Progenitor cell of endocrine pancreas (in vitro differentiated cells): Measurements from ENCODE around the gene EVA1C. TPM values are rescaled to one million over a fixed set of nuclear protein-coding genes. Genes with fewer than 3 reads are reported as not detected.

ENCODE experiments used
- DNase-seq: peaks from one replicate; pipeline ENCODE4 v3.0.0; 2021; ENCODE audit warnings: low spot score; ENCODE audit not compliant: unreplicated experiment
- H3K27ac Mint-ChIP-seq: 2 replicates; pipeline ENCODE4 v1.8.0; 2021; ENCODE audit warnings: mild to moderate bottlenecking, moderate library complexity, mixed read lengths
- H3K27me3 Mint-ChIP-seq: 2 replicates; pipeline ENCODE4 v1.8.0; 2021; ENCODE audit warnings: mixed read lengths
- H3K36me3 Mint-ChIP-seq: 2 replicates; pipeline ENCODE4 v1.8.0; 2022; ENCODE audit warnings: mixed read lengths; ENCODE audit not compliant: insufficient read depth
- H3K4me1 Mint-ChIP-seq: 2 replicates; pipeline ENCODE4 v1.8.0; 2021; ENCODE audit warnings: low read depth, mixed read lengths
- H3K4me3 Mint-ChIP-seq: 2 replicates; pipeline ENCODE4 v1.8.0; 2021; ENCODE audit warnings: low read depth, mild to moderate bottlenecking, moderate library complexity, mixed read lengths
- H3K9me3 Mint-ChIP-seq: 2 replicates; pipeline ENCODE4 v1.8.0; 2021; ENCODE audit warnings: low read depth, mixed read lengths
- CTCF ChIP-seq: fragments of 200-600 bp; sonication (generic); IDR thresholded peaks from one replicate; pipeline ENCODE4 v1.5.0; 2021; ENCODE audit warnings: antibody characterized with exemption, mild to moderate bottlenecking; ENCODE audit not compliant: unreplicated experiment
- total RNA-seq: library from RNA; stranded (reverse); gene quantifications from 2 replicates; pipeline ENCODE4 v1.2.1, GENCODE V29; 2021

EVA1C gene
- total RNA-seq, 1 donor from 2014 or later, result not detected

DNA sequence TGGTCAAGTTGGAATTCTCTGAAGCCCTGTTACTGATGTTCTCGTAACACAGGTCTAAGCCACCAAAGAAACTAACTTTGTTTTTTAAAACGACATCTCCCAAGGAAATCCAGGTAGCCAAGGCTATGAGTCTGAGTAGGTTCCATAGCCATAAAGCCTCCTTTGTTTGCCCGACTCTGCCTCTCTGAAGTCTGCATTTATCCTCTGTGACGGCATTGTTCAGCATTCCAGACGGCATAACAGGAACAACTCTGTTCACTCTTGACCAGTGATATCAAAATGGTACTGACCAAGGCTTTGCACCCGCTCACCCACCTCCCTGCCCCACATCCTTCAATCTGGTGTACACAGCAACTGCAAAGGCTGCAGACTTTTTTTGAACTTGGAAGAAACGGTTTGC lies 34.5 kb upstream of the EVA1C start:
- Mint-ChIP-seq H3K36me3 (peaks cover 11% of the 10 kb centered on the region), H3K4me1 (peaks cover 5% of the 10 kb centered on the region), H3K27ac (peak overlapping the region; percentile 23), H3K9me3 (no peaks in the 10 kb centered on the region), H3K4me3 (no peak overlapping the region), H3K27me3 (no peaks in the 10 kb centered on the region)
- no peak for TF ChIP-seq CTCF
- DNase-seq, result no peak

- no peak for DNase-seq
- Mint-ChIP-seq H3K27ac (peak overlapping the region; percentile 23), H3K36me3 (peaks cover 11% of the 10 kb centered on the region), H3K9me3 (no peaks in the 10 kb centered on the region), H3K4me3 (no peak overlapping the region), H3K4me1 (peaks cover 5% of the 10 kb centered on the region), H3K27me3 (no peaks in the 10 kb centered on the region)
- no peak for TF ChIP-seq CTCF
These were observed 33.5 kb upstream of the EVA1C start for GRCh38 chr21:32378956-32379355.

DNA sequence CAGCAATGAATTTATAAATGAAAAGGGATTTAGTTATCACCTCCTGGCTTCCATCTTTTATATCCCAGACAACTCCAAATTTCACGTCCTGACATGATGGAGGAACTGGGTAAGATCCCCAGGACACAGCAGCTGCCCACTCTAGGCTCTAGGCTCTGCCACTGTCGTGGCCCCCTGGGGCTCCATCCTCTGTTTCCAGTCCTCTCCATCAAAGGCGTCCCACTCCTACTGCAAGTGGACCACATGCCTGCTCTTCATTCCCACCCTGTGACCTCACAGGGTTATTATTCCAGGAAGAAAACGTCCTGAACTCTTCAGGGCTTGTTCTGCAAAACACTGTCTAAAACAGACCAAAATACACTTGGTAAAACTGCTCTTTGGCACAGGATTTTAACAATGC lies 31.6 kb upstream of the EVA1C start:
- no peaks in the 10 kb centered on the region for H3K9me3 Mint-ChIP-seq
- H3K27me3 Mint-ChIP-seq, result no peaks in the 10 kb centered on the region
- H3K36me3 Mint-ChIP-seq, result peaks cover 17% of the 10 kb centered on the region
- no peak for TF ChIP-seq CTCF
- peaks cover 5% of the 10 kb centered on the region for H3K4me1 Mint-ChIP-seq
- no peak for DNase-seq
- H3K27ac Mint-ChIP-seq, result no peak overlapping the region
- H3K4me3 Mint-ChIP-seq, result no peak overlapping the region

GRCh38 chr21:32381571-32381970 lies 30.9 kb upstream of the EVA1C start:
- Mint-ChIP-seq H3K27ac (no peak overlapping the region), H3K9me3 (no peaks in the 10 kb centered on the region), H3K4me1 (peaks cover 5% of the 10 kb centered on the region), H3K4me3 (no peak overlapping the region), H3K27me3 (no peaks in the 10 kb centered on the region), H3K36me3 (peaks cover 15% of the 10 kb centered on the region)
- TF ChIP-seq CTCF, result no peak
- DNase-seq, result no peak

GRCh38 chr21:32382108-32382644 lies 30.3 kb upstream of the EVA1C start:
- H3K9me3 Mint-ChIP-seq, result no peaks in the 10 kb centered on the region
- no peak overlapping the region for H3K4me3 Mint-ChIP-seq
- no peaks in the 10 kb centered on the region for H3K27me3 Mint-ChIP-seq
- no peak overlapping the region for H3K27ac Mint-ChIP-seq
- no peak for TF ChIP-seq CTCF
- H3K4me1 Mint-ChIP-seq, result peaks cover 5% of the 10 kb centered on the region
- H3K36me3 Mint-ChIP-seq, result peaks cover 15% of the 10 kb centered on the region
- no peak for DNase-seq
